Putamen (tissue), 1 donor: Measurements from ENCODE around the gene BRMS1.

Experiments
- DNase-seq: peaks from one replicate; pipeline ENCODE4 v3.0.0-alpha.2; 2016; ENCODE audit warnings: low spot score

The BRMS1 gene

GRCh38 chr11:66336234-66337102, 8.4 kb downstream of the BRMS1 start, which contains the start of gene RIN1:
Gene RIN1 (minus strand): TSS chr11:66336434. CDS start chr11:66336402, 32 bp downstream.
- DNase-seq: peak; percentile 89

- no peak for DNase-seq
Measured at GRCh38 chr11:66335531-66336233, 9.2 kb downstream of the BRMS1 start.

- DNase-seq: no peak
Measured at GRCh38 chr11:66334605-66335442, 10.1 kb downstream of the BRMS1 start.

GRCh38 chr11:66333896-66334604, 10.9 kb downstream of the BRMS1 start:
- DNase-seq: no peak

- DNase-seq: no peak
Measured at GRCh38 chr11:66333220-66333877, 11.6 kb downstream of the BRMS1 start.

- DNase-seq: no peak
Measured at GRCh38 chr11:66332371-66333219, 12.3 kb downstream of the BRMS1 start.

GRCh38 chr11:66331542-66332370, 13.1 kb downstream of the BRMS1 start:
- DNase-seq: no peak

- DNase-seq: no peak
Measured at GRCh38 chr11:66330931-66331330, 14.0 kb downstream of the BRMS1 start.

GRCh38 chr11:66329165-66329673, 15.7 kb downstream of the BRMS1 start:
- DNase-seq: no peak

- peak; percentile 58 for DNase-seq
Measured at GRCh38 chr11:66328302-66329144, 16.4 kb downstream of the BRMS1 start.

- DNase-seq: no peak
Measured at GRCh38 chr11:66328031-66328301, 16.9 kb downstream of the BRMS1 start.

- DNase-seq: no peak
Measured at GRCh38 chr11:66327171-66328030, 17.5 kb downstream of the BRMS1 start.

- DNase-seq: no peak
Measured at GRCh38 chr11:66326261-66327111, 18.4 kb downstream of the BRMS1 start.

GRCh38 chr11:66325263-66325671, 19.6 kb downstream of the BRMS1 start:
- no peak for DNase-seq

- DNase-seq: no peak
Measured at GRCh38 chr11:66324664-66325063, 20.2 kb downstream of the BRMS1 start.

- no peak for DNase-seq
Measured at GRCh38 chr11:66323684-66324083, 21.2 kb downstream of the BRMS1 start.
